ENCODE results near the gene RAB3C.

RAB3C gene

DNA sequence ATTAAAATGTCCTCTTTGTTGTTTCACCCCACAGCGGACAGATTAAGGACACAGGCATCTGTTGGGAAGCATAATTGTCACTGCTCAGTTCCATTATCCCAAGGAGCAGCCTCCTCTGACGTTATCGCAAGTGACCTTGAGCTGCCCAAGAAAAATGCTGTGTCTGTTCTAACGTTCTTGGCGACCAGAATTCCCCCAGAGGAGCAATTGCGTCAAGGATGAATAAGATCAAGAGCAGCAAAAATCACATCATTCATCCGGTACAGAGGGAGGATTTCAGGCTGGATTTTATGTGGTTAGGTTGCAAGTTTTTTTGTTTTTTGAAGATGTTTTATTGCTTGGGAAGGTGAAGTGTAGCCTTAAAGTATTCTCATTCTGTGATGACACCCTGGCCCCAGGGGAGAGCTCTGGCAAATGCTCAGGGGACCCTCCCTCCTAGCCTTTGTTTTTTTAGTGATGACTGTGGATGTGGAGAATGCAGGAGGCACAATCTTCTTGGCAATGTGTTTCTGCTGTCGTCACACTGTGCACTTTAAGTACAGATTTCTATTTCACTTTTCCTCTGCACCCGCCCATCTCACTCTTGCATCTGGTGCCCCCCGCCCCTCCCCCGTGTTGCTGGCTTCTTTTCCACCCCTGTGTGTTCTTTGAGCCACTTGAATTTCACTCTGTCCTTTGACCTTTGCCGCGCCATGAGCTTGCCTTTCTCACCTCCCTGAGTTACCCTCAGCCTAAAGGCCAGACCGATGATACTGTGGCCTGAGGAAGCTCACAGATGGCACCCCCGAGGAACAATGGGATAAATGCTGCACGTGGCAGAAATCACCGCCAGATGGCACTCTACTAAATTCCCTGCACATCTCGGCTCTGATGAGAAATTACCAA is 308.5 kb downstream of the RAB3C start:
- DNase-seq, result peak; percentile 30

DNA sequence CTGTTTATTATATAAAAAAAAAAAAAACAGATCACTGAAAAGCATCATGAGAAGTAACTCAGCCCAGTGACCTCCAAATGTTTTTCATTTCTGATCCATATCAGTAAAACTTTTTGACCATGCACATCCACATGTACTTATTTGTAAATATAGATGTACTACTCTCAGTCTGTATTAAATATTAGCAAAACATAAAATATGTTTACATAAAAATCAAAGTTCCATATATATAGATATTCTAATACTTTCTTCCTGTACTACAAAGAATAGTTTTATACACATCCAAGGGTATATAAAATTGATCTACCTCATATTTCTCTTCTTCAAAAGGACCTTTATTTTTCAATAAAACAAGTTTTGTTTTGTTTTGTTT is 309.1 kb downstream of the RAB3C start:
- DNase-seq, result no peak

GRCh38 chr5:58893551-58893950 is 310.7 kb downstream of the RAB3C start:
- DNase-seq, result no peak

DNA sequence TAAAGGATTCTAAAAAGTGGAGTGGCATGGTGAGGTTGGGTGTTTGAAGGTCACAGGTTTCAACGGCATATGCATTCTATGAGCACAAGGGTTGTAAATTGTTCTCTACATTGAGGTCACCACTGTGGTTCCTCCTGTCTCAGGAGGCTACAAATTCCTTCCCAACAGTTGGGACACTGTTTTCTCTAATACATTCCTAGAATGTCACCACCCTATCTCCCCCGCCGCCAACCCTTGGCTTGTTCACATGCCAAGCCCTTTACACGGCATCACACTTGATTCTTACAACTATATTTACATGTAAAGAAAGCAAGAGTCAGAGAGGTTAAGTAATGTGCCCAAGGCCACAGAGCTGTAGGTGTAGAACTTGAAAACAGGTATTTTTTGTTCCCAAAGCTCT is 315.1 kb downstream of the RAB3C start:
- no peak for DNase-seq

GRCh38 chr5:58898538-58898937 is 315.7 kb downstream of the RAB3C start:
- DNase-seq, result no peak

GRCh38 chr5:58901271-58901670 is 318.4 kb downstream of the RAB3C start:
- no peak for DNase-seq

DNA sequence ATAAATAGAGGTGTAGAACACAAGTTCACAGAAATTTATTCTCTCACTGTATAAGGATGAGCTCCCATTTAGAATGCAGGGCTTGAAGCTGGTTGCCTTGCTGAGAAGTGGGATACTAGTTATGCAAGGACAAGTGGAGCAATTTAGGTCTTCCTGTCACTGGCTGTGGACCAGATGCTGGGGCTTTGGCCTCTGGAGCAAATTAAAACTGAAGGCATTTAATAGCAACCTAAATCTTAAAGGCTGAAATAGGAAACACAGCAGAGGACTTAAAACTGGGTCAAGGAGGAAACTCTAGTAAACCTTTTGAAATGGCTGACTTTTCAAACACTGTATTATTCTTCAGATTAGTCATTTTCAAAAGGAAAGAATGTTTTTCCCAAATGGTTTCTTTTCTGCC is 319.4 kb downstream of the RAB3C start:
- no peak for DNase-seq

DNA sequence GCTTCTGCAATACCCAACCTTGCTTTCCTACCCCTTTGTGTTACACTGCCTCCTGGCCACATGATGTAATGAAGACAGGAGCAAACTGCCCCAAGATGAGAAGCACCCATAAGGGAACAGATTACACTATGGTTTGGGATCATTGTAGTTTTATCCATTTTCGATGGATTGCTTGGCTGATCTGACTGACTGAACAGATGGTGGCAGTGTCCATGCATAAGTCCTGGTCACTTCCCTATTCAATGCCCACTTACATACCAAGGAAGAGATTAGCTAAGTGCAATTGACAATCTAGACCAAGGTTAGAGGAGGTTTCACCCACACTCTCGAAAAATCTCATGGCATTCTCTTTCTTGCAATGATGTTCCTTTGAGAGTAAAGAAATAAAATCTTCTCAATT is 319.9 kb downstream of the RAB3C start:
- no peak for DNase-seq

DNA sequence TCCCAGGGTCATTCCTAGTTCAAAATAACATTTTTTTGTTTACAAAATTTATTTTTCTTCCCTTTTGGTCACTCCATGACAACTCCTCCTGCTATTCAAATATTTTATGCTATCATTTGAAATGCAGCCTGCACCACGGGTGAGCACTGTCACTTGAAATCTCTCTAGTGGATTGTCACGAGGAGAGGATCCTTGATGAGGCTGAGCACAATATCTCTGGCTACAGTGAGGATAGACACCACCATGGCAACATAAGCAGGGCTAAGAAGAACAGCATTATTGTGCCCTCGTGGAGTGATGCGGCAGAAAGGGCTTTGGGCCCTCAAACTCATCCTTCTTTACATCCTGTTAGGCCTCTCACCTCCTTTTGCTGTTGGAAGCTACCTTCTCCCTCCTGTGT is 321.9 kb downstream of the RAB3C start:
- DNase-seq, result no peak

GRCh38 chr5:58905944-58906343 is 323.1 kb downstream of the RAB3C start:
- no peak for DNase-seq
